GM23338 (cell line): ENCODE data around the gene AGFG1.

Experiments
- CREB1 ChIP-seq: fragments of 250-450 bp; sonication (Bioruptor Pico); IDR thresholded peaks from 2 replicates; pipeline ENCODE4 v1.5.0; 2020; ENCODE audit warnings: low read depth, mild to moderate bottlenecking, moderate library complexity
- EZH2 ChIP-seq: fragments of 200-600 bp; sonication (generic); IDR thresholded peaks from one replicate; pipeline ENCODE4 v1.8.0; 2017; ENCODE audit warnings: antibody characterized with exemption, mild to moderate bottlenecking, low read depth; ENCODE audit not compliant: unreplicated experiment
- EZH2phosphoT487 ChIP-seq: fragments of 200-600 bp; sonication (generic); IDR thresholded peaks from one replicate; pipeline ENCODE4 v1.8.1; 2018; ENCODE audit warnings: antibody characterized with exemption; ENCODE audit not compliant: unreplicated experiment
- POLR2AphosphoS5 ChIP-seq: IDR thresholded peaks from 2 replicates; pipeline ENCODE4 v1.6.1; 2016; ENCODE audit warnings: antibody characterized with exemption, low read depth
- TF ChIP-seq, protein P1 (sequence below), 2 experiments: fragments of 200-600 bp in 1 of 2; sonication (generic) in 1 of 2; conservative IDR thresholded peaks; 2 replicates each; pipeline versions ENCODE4 v1.5.1 to v1.6.1; 2016 to 2017; ENCODE audit warnings: antibody characterized with exemption in 2 of 2, low read depth in 2 of 2, mild to moderate bottlenecking in 2 of 2, moderate library complexity in 1 of 2

DNA sequence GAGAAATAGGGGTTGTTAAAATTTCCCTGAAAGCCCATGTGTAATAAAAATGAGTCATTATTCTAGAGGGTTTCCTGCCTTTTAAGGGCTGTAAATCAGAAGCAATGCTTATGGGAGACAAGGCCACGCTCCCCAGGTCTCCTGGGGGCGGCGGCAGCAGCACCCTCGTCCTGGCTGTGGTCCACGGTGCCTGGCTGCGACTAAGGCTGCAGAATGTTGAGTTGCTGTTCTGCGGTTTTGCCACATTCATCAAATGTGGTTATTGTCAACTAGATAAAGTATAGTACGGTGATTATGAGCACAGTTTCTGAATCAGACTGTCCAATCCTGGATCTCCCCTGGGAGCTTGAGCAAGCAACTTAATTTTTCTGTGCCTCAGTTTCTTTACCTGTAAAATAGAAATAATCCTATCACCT, 11.9 kb upstream of the AGFG1 start:
- TF ChIP-seq POLR2AphosphoS5 (no peak), EZH2phosphoT487 (no peak), EZH2 (no peak), CREB1 (CRISPR knock-in tag) (no peak)
- TF ChIP-seq, protein P1, sequence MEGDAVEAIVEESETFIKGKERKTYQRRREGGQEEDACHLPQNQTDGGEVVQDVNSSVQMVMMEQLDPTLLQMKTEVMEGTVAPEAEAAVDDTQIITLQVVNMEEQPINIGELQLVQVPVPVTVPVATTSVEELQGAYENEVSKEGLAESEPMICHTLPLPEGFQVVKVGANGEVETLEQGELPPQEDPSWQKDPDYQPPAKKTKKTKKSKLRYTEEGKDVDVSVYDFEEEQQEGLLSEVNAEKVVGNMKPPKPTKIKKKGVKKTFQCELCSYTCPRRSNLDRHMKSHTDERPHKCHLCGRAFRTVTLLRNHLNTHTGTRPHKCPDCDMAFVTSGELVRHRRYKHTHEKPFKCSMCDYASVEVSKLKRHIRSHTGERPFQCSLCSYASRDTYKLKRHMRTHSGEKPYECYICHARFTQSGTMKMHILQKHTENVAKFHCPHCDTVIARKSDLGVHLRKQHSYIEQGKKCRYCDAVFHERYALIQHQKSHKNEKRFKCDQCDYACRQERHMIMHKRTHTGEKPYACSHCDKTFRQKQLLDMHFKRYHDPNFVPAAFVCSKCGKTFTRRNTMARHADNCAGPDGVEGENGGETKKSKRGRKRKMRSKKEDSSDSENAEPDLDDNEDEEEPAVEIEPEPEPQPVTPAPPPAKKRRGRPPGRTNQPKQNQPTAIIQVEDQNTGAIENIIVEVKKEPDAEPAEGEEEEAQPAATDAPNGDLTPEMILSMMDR (conservative IDR thresholded peaks at IDR 0.05; ENCODE audit: low read depth in 2 of 2): no peak
